Jurkat, Clone E6-1 (cell line): Measurements from ENCODE around the gene REPS1. TPM values are rescaled to one million over a fixed set of nuclear protein-coding genes. Genes with fewer than 3 reads are reported as not detected.
"Not testable (repeated sequence)": the region's sequence is repeated elsewhere in the genome, so short reads cannot be mapped to it uniquely, and the experiment has no call there.

Experiments
- DNase-seq: peaks from one replicate; pipeline ENCODE4 v3.0.0-alpha.2; 2011; ENCODE audit warnings: low read depth, low spot score
- H3K4me3 ChIP-seq: 2 replicates; pipeline ENCODE4 v1.5.1; 2011; ENCODE audit warnings: mild to moderate bottlenecking, low read length, control low read depth, moderate library complexity
- polyA plus RNA-seq: library from polyadenylated mRNA; unstranded; fragments of >200 nt; gene quantifications from one replicate; pipeline ENCODE4 v1.2.1, GENCODE V29; 2012; ENCODE audit warnings: missing spikeins; ENCODE audit not compliant: insufficient read length, insufficient read depth

Gene REPS1
- 58.5 TPM for polyA plus RNA-seq

- H3K4me3 ChIP-seq, result peak within 1 kb of the TSS; percentile 83
Observed at GRCh38 chr6:138987643-138988468, at the start of gene REPS1. Gene REPS1 (minus strand): TSS chr6:138988253. CDS start chr6:138987682, 571 bp downstream.

DNA sequence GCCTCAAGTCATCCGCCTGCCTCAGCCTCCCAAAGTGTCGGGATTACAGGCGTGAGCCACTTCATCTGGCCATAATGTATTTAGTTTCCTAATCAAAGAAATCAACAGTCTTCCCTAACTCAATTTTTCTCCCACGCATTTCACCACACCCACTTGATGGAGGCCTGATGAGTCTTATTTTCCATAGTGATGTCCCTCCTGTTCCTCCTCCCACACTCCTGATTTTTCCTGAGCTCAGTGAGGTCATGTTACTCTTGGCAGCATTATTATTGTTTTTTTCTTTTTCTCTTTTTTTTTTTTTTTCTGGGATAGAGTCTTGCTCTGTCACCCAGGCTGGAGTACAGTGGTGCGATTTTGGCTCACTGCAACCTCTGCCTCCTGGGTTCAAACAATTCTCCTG lies 49.4 kb upstream of the REPS1 start:
- no peak overlapping the region for H3K4me3 ChIP-seq
- no peak for DNase-seq

More at GRCh38 chr6:138987643-138988468, at the start of gene REPS1:
- peak; percentile 84 for DNase-seq

GRCh38 chr6:139030228-139030963 lies 42.3 kb upstream of the REPS1 start:
- peak overlapping the region; percentile 92 for H3K4me3 ChIP-seq
- peak; percentile 74 for DNase-seq

DNA sequence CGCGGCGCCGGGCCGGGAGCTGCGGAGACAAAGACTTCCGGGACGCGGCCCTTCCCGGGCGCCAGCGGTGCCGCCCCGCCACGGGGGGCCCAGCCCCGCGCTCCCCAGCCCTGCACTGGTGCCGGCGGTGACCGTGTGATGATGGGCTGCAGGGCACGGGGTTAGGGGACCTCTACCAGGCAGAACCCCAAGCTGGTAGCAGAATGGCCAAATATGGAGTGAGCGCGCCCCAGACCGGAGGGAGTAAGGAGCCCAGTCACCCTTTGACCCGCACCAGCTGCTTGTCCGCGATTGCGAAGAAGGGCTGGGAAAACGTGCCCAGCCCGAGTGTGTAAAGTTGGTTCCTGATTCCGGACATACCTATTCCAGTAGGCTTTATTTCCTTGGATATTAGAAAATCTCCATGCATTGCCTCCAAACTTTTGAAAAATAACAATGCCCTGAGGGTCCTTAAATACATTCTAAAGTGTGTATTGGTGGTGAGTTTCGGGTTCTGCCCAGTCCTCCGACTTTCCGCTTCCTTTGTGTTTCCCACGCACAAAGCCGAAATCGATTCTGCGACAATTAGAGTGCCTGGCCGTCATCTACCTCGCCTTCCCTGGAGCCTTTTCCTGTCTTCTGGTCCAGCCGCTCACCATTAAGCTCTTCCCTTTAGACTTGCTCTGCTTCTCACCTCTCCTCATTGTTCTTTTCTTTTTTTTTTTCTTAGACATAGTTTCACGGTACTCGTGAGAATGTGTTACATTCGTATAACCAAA lies 41.6 kb upstream of the REPS1 start:
- no peak for DNase-seq
- H3K4me3 ChIP-seq, result peak overlapping the region; percentile 92

DNA sequence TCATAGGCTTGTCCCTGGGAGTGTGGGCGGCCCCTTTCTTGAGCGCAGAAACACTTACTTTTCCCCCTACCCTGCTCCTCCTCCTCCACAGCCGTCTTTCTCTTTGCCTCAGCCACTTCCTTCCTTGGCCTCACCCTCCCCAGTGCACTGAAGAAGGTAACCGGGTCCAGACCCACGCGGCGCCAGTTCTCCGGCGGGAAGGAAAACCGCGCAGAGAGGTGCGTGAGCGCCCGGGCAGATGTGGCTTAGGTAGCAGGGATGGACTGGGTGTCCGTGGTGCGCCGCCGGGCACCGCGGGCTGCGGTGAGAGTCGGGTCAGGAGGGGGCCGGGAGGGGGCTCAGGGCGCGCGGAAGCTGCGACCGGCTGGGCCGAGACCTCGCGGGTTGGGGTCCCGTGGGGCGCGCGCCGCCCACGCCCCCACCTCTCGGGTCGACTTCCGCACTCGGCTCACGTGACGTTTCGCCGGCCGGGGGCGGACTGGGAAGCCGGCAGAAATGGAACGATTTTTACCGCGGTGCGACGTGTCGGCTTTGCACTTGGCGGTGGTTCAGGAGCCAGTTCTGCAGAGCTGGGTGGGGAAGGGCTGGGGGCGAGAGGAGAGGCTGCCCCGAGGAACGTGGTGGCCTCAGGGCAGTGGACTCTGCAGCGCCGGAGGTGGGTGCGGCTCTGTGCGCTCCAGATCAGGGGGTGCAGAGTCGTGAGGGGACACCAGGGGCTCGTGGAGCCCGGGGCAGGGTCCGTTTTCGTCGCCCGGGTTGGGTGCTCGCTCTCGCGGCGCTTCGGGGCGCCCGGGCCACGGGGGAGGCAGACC lies 40.8 kb upstream of the REPS1 start, which contains the start of gene ABRACL:
Gene ABRACL (plus strand): TSS at position 88 of the 812 bp plus-strand sequence. CDS start 5,416 bp downstream, outside the sequence.
- peak; percentile 89 for DNase-seq
- H3K4me3 ChIP-seq, result peak within 1 kb of the TSS; percentile 92

DNA sequence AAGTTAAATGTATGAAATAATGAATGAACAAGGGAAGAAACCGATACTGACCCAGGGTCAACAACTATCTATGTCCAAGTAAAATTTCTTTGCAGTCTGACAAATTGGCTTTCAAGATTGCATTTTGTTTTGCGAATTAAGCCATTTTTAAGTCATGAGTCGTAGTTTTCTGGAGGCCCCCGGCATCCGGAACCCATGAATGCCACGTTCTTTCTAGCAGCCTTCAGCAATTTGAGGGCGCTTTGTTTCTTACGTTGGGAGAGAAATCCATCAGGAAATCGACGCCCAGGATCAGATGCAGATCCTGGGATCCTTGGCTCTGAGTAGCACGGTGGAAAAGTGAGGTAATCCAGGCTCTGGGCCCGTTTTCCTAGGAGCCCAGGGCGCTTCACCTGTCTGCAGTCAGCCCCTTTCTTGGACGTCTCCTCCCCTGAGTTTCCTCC lies 40.2 kb upstream of the REPS1 start:
- no peak for DNase-seq
- H3K4me3 ChIP-seq, result peak overlapping the region; percentile 92

GRCh38 chr6:139027620-139028182 lies 39.6 kb upstream of the REPS1 start:
- DNase-seq, result no peak
- H3K4me3 ChIP-seq, result peak overlapping the region; percentile 92

GRCh38 chr6:139025416-139025815 lies 37.4 kb upstream of the REPS1 start:
- DNase-seq, H3K4me3 ChIP-seq: not testable (repeated sequence)

GRCh38 chr6:139020689-139021088 lies 32.6 kb upstream of the REPS1 start:
- H3K4me3 ChIP-seq, result no peak overlapping the region
- no peak for DNase-seq

GRCh38 chr6:139019722-139020121 lies 31.7 kb upstream of the REPS1 start:
- DNase-seq, result peak; percentile 27
- H3K4me3 ChIP-seq, result no peak overlapping the region

DNA sequence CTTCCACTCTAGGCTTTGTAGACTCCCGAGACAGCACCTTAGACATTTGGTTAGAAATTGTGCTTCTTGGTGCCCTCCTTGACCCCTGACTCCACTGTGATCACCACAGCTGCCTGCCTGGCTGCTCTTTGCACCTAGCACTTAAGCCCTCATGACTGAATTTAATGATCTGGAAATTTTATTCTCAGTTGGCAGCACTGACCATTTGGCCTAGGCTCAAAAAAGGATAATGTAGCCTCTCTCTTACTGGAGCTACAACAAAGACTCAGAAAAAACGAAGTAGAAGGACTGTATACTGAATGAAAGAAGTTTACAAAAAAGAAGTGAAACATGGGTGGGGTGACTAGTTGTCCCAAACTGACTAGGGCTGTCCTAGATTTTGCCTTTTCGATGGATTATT lies 29.2 kb upstream of the REPS1 start:
- no peak for DNase-seq
- no peak overlapping the region for H3K4me3 ChIP-seq

GRCh38 chr6:139016337-139017213 lies 28.5 kb upstream of the REPS1 start:
- no peak for DNase-seq

GRCh38 chr6:139014945-139015344 lies 26.9 kb upstream of the REPS1 start:
- no peak for DNase-seq
- H3K4me3 ChIP-seq, result no peak overlapping the region

More at GRCh38 chr6:139016337-139017213, 28.5 kb upstream of the REPS1 start:
- H3K4me3 ChIP-seq, result no peak overlapping the region

DNA sequence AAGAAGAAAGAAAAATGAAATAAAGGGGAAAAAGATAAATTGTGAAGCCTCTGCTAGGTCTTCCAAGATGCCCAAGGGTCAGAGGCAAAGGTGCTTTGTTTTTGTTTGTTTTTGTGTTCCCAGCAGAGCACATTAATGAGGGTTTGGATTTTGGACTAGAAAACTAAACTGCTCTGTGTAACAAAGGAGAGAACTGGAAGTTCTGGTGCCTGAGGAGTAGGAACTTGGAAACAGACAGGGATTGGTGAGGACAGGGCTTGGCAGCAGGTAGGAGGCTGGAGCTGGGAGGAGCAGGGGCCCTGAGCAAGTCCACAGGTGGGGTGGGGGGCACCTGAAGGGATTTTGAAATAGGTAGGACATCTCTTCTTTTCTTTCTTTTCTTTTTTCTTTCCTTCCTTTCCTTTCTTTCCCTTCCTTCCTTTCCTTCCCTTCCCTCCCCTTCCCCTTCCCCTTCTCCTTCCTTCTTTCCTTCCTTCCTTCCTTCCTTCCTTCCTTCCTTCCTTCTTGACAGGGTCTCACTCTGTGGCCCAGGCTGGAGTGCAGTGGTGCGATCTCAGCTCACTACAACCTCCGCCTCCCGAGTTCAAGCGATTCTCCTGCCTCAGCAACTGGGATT lies 25.2 kb upstream of the REPS1 start:
- no peak overlapping the region for H3K4me3 ChIP-seq
- DNase-seq, result no peak

GRCh38 chr6:139011980-139012379 lies 23.9 kb upstream of the REPS1 start:
- DNase-seq, result no peak
- no peak overlapping the region for H3K4me3 ChIP-seq

DNA sequence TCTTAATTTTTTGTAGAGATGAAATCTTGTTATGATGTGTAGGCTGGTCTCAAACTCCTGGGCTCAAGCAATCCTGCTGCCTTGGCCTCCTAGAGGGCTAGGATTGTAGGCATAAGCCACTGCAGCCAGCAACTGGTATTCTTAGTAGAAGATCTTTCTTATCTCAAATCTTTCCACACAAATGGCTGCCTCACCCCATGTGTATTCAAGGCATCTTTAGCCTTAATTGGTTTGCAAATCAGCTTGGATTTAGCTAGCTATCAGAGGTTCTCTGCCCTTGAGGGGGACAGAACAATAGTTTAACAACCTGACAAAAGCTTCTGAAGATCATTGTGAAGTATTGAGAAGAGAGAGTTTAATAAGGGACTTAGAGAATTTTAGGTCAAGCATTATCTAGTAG lies 22.6 kb upstream of the REPS1 start:
- H3K4me3 ChIP-seq, result no peak overlapping the region

DNA sequence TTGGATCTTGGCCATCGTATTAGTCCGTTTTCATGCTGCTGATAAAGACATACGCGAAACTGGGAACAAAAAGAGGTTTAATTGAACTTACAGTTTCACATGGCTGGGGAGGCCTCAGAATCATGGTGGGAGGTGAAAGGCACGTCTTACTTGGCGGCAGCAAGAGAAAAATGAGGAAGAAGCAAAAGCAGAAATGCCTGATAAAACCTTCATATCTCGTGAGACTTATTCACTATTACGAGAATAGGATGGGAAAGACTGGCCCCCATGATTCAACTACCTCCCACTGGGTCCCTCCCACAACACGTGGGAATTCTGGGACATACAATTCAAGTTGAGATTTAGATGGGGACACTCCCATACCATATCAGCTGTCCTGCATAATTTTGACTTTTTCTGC lies 20.1 kb upstream of the REPS1 start:
- DNase-seq, result no peak
- H3K4me3 ChIP-seq, result no peak overlapping the region

More for the DNA sequence above, 22.6 kb upstream of the REPS1 start:
- DNase-seq, result no peak
